SK-N-SH (cell line): Measurements from ENCODE around the gene LRRC8C. TPM values are rescaled to one million over a fixed set of nuclear protein-coding genes. Genes with fewer than 3 reads are reported as not detected.

Experiments
- CTCF ChIA-PET: fragments of 300-600, 350-600 bp; formaldehyde crosslinking; extraction: SDS; loops from one replicate; lab custom pipeline; 2021; lab: Yijun Ruan, JAX
- POLR2A ChIA-PET: fragments of 350-600 bp; sonication (Branson Sonifier 250); formaldehyde crosslinking; extraction: SDS; loops from one replicate; lab custom pipeline; 2020; ENCODE audit warnings: antibody characterized with exemption, inconsistent platforms; lab: Yijun Ruan, JAX
- DNase-seq: peaks from one replicate; pipeline ENCODE4 v3.0.0; 2012
- H2AFZ ChIP-seq: fragments of 200-600 bp; sonication (generic); 2 replicates; pipeline ENCODE4 v1.8.1; 2016; ENCODE audit warnings: antibody characterized with exemption, mild to moderate bottlenecking, low read depth
- H3F3A ChIP-seq: fragments of 200-600 bp; sonication (generic); replicated peaks from 2 replicates; pipeline ENCODE3; 2016; ENCODE audit warnings: antibody characterized with exemption, mild to moderate bottlenecking; ENCODE audit not compliant: insufficient read depth
- H3K27ac ChIP-seq, 2 experiments: fragments of 200-500 bp in 1 of 2; fragments of 200-600 bp in 1 of 2; sonication (Bioruptor generic) in 1 of 2; sonication (generic), shearing (Covaris generic) in 1 of 2; 2 replicates each; pipeline versions ENCODE4 v1.5.1 to v1.6.1; 2014 to 2016; ENCODE audit warnings: low read depth in 2 of 2, inconsistent platforms in 1 of 2, low read length in 1 of 2, mild to moderate bottlenecking in 1 of 2, mixed read lengths in 1 of 2
- H3K27me3 ChIP-seq: fragments of 200-600 bp; sonication (generic), shearing (Covaris generic); 2 replicates; pipeline ENCODE4 v1.6.1; 2016; ENCODE audit warnings: mixed run types; ENCODE audit not compliant: insufficient read depth
- H3K36me3 ChIP-seq, 2 experiments: fragments of 200-500 bp in 1 of 2; fragments of 200-600 bp in 1 of 2; sonication (Bioruptor generic) in 1 of 2; sonication (generic) in 1 of 2; replicated peaks in 1 of 2; 2 replicates each; pipeline versions ENCODE3 to v1.5.1; 2014 to 2016; ENCODE audit warnings: low read length in 1 of 2, mild to moderate bottlenecking in 1 of 2; ENCODE audit not compliant: insufficient read depth in 2 of 2, control insufficient read depth in 1 of 2
- H3K4me1 ChIP-seq, 2 experiments: fragments of 200-500 bp in 1 of 2; fragments of 200-600 bp in 1 of 2; sonication (Bioruptor generic) in 1 of 2; sonication (generic), shearing (Covaris generic) in 1 of 2; 2 replicates each; pipeline versions ENCODE4 v1.5.1 to v1.6.1; 2014 to 2016; ENCODE audit warnings: low read depth in 1 of 2, low read length in 1 of 2, mixed run types in 1 of 2; ENCODE audit not compliant: insufficient read depth in 2 of 2, control insufficient read depth in 1 of 2
- H3K4me2 ChIP-seq: fragments of 200-600 bp; sonication (generic), shearing (Covaris generic); 2 replicates; pipeline ENCODE4 v1.6.1; 2017; ENCODE audit warnings: mixed run types
- H3K4me3 ChIP-seq, 2 experiments: fragments of 200-500 bp in 1 of 2; fragments of 200-600 bp in 1 of 2; sonication (Bioruptor generic) in 1 of 2; sonication (generic), shearing (Covaris generic) in 1 of 2; 2 replicates each; pipeline versions ENCODE4 v1.5.1 to v1.8.1; 2014 to 2016; ENCODE audit warnings: low read depth in 2 of 2, inconsistent platforms in 1 of 2, low read length in 1 of 2, mild to moderate bottlenecking in 1 of 2, mixed read lengths in 1 of 2, moderate library complexity in 1 of 2
- H3K79me2 ChIP-seq: fragments of 200-600 bp; sonication (generic); 2 replicates; pipeline ENCODE4 v1.8.1; 2017; ENCODE audit warnings: mild to moderate bottlenecking; ENCODE audit not compliant: insufficient read depth
- H3K9ac ChIP-seq: fragments of 200-600 bp; sonication (generic); 2 replicates; pipeline ENCODE4 v1.6.1; 2017; ENCODE audit warnings: mixed run types
- H3K9me2 ChIP-seq: fragments of 200-600 bp; sonication (generic); 2 replicates; pipeline ENCODE4 v1.6.1; 2017; ENCODE audit warnings: mixed run types
- H3K9me3 ChIP-seq: fragments of 200-600 bp; sonication (generic); 2 replicates; pipeline ENCODE4 v1.6.1; 2017; ENCODE audit warnings: mixed run types, mild to moderate bottlenecking, moderate library complexity
- H4K20me1 ChIP-seq: fragments of 200-600 bp; sonication (generic); 2 replicates; pipeline ENCODE4 v1.6.1; 2017; ENCODE audit warnings: mild to moderate bottlenecking, mixed run types; ENCODE audit not compliant: insufficient read depth
- CHD2 ChIP-seq: fragments of 150-350 bp; IDR thresholded peaks from 2 replicates; pipeline ENCODE4 v1.6.1; 2018; ENCODE audit warnings: low read length; ENCODE audit not compliant: partially characterized antibody
- ELF1 ChIP-seq: IDR thresholded peaks from 2 replicates; pipeline ENCODE4 v1.4.0; 2012
- EZH2phosphoT487 ChIP-seq: fragments of 200-600 bp; sonication (generic); IDR thresholded peaks from 2 replicates; pipeline ENCODE4 v1.6.1; 2017; ENCODE audit warnings: low read depth, mixed run types, mild to moderate bottlenecking, antibody characterized with exemption, moderate library complexity, borderline replicate concordance
- GABPA ChIP-seq: IDR thresholded peaks from 2 replicates; pipeline ENCODE4 v1.4.0; 2012; ENCODE audit warnings: low read depth, mild to moderate bottlenecking
- JUND ChIP-seq: IDR thresholded peaks from 2 replicates; pipeline ENCODE4 v1.4.0; 2012
- MXI1 ChIP-seq: IDR thresholded peaks from 2 replicates; pipeline ENCODE4 v1.6.1; 2012; ENCODE audit warnings: mild to moderate bottlenecking, low read depth, low read length, improper control_type of control experiment
- RCOR1 ChIP-seq: fragments of 150-350 bp; IDR thresholded peaks from 2 replicates; pipeline ENCODE4 v1.6.1; 2017; ENCODE audit warnings: antibody characterized with exemption, low read length
- RFX5 ChIP-seq: IDR thresholded peaks from 2 replicates; pipeline ENCODE4 v1.6.1; 2012; ENCODE audit warnings: mild to moderate bottlenecking, improper control_type of control experiment, low read length
- SMC3 ChIP-seq: IDR thresholded peaks from 2 replicates; pipeline ENCODE4 v1.6.1; 2012; ENCODE audit warnings: low read depth, low read length, improper control_type of control experiment
- TAF1 ChIP-seq: IDR thresholded peaks from 2 replicates; pipeline ENCODE4 v1.6.1; 2012; ENCODE audit warnings: low read depth, mild to moderate bottlenecking, low read length, moderate library complexity, borderline replicate concordance
- TCF12 ChIP-seq: IDR thresholded peaks from 2 replicates; pipeline ENCODE4 v1.4.0; 2012
- TEAD4 ChIP-seq: IDR thresholded peaks from 2 replicates; pipeline ENCODE4 v1.4.0; 2012; ENCODE audit warnings: mild to moderate bottlenecking, borderline replicate concordance; ENCODE audit not compliant: insufficient read depth
- YY1 ChIP-seq: IDR thresholded peaks from 2 replicates; pipeline ENCODE4 v1.4.0; 2012; ENCODE audit warnings: low read depth, mild to moderate bottlenecking
- WGBS: methylation state at CpG from one replicate; pipeline ENCODE4 v1.1.6; 2017; ENCODE audit warnings: low lambda C conversion rate; 5-methylcytosine and 5-hydroxymethylcytosine counted together
- polyA plus RNA-seq, 3 experiments: library from polyadenylated mRNA; depleted of rRNA; stranded (reverse); fragments of >200 nt; gene quantifications; 2 replicates each; pipeline ENCODE4 v1.2.3, GENCODE V29; 2012
- TF ChIP-seq, protein P1 (sequence below): IDR thresholded peaks from 2 replicates; pipeline ENCODE4 v1.4.0; 2012; ENCODE audit warnings: low read depth, borderline replicate concordance
- TF ChIP-seq, protein P2 (sequence below): fragments of 200-600 bp; sonication (generic); IDR thresholded peaks from 2 replicates; pipeline ENCODE4 v1.6.1; 2017; ENCODE audit warnings: antibody characterized with exemption, mild to moderate bottlenecking, moderate library complexity
- TF ChIP-seq, protein P3 (sequence below): IDR thresholded peaks from 2 replicates; pipeline ENCODE4 v1.6.1; 2012; ENCODE audit warnings: mild to moderate bottlenecking, low read depth, low read length, moderate library complexity

The LRRC8C gene
- polyA plus RNA-seq, 1 of the 3 experiments (the other 2 are of a cell fraction): 4.2 TPM

DNA sequence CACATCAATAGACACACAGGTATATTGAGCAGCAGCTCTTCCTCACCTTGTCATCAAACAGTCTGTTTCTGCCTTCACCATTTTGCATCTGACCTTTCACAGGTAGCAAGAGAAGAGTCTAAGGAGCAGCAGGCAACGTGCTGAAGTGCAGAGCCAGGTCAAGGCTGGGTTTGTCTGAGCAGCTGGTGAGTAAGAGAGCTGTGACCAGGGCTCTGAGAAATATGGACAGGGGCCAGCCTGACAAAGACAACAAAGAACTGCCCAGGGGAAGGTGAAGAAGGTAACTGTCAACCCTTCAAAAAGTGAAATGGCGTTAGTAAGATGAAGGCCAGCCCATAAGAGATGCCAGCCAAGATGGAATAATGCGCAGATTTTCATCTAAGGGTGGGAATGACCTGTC is 129.0 kb downstream of the LRRC8C start:
- no peaks in the 10 kb centered on the region for H3K36me3 ChIP-seq
- no peaks in the 10 kb centered on the region for H4K20me1 ChIP-seq
- H2AFZ ChIP-seq: no peak overlapping the region
- no peak for DNase-seq
- H3K79me2 ChIP-seq: no peaks in the 10 kb centered on the region
- no peaks in the 10 kb centered on the region for H3K9me2 ChIP-seq
- POLR2A ChIA-PET: interaction anchor here (1.0 to 2.4 kb wide), 4 partner anchors 60 to 138 kb away, joined by 3 to 20 read pairs (median 4); partner anchors contain the start of gene LRRC8C
- H3K27ac ChIP-seq: no peak overlapping the region
- no peak overlapping the region for H3K9ac ChIP-seq
- H3K9me3 ChIP-seq: no peaks in the 10 kb centered on the region
- CTCF ChIA-PET: interaction anchor here (0.6 to 16.7 kb wide), 28 partner anchors 9 to 276 kb away, joined by 3 to 265 read pairs (median 8); partner anchors contain the start of gene LRRC8C
- H3K4me1 ChIP-seq: peaks cover 12 to 33% of the 10 kb centered on the region in 2 experiments; a peak in 3 of 4 replicates
- 89% methylated on average over 3 of the region's 3 CpGs for WGBS
- H3K27me3 ChIP-seq: no peaks in the 10 kb centered on the region
- no peak overlapping the region for H3K4me3 ChIP-seq
- H3F3A ChIP-seq: no peaks in the 10 kb centered on the region
- no peak overlapping the region for H3K4me2 ChIP-seq
- TF ChIP-seq YY1 (no peak), TCF12 (no peak), RCOR1 (no peak), GABPA (no peak), CHD2 (no peak), RFX5 (no peak), MXI1 (no peak), ELF1 (no peak), JUND (no peak), SMC3 (no peak), TEAD4 (no peak), TAF1 (no peak), EZH2phosphoT487 (no peak)
- TF ChIP-seq, protein P1, sequence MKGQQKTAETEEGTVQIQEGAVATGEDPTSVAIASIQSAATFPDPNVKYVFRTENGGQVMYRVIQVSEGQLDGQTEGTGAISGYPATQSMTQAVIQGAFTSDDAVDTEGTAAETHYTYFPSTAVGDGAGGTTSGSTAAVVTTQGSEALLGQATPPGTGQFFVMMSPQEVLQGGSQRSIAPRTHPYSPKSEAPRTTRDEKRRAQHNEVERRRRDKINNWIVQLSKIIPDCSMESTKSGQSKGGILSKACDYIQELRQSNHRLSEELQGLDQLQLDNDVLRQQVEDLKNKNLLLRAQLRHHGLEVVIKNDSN: no peak
- TF ChIP-seq, protein P2, sequence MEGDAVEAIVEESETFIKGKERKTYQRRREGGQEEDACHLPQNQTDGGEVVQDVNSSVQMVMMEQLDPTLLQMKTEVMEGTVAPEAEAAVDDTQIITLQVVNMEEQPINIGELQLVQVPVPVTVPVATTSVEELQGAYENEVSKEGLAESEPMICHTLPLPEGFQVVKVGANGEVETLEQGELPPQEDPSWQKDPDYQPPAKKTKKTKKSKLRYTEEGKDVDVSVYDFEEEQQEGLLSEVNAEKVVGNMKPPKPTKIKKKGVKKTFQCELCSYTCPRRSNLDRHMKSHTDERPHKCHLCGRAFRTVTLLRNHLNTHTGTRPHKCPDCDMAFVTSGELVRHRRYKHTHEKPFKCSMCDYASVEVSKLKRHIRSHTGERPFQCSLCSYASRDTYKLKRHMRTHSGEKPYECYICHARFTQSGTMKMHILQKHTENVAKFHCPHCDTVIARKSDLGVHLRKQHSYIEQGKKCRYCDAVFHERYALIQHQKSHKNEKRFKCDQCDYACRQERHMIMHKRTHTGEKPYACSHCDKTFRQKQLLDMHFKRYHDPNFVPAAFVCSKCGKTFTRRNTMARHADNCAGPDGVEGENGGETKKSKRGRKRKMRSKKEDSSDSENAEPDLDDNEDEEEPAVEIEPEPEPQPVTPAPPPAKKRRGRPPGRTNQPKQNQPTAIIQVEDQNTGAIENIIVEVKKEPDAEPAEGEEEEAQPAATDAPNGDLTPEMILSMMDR: no peak
- TF ChIP-seq, protein P3, sequence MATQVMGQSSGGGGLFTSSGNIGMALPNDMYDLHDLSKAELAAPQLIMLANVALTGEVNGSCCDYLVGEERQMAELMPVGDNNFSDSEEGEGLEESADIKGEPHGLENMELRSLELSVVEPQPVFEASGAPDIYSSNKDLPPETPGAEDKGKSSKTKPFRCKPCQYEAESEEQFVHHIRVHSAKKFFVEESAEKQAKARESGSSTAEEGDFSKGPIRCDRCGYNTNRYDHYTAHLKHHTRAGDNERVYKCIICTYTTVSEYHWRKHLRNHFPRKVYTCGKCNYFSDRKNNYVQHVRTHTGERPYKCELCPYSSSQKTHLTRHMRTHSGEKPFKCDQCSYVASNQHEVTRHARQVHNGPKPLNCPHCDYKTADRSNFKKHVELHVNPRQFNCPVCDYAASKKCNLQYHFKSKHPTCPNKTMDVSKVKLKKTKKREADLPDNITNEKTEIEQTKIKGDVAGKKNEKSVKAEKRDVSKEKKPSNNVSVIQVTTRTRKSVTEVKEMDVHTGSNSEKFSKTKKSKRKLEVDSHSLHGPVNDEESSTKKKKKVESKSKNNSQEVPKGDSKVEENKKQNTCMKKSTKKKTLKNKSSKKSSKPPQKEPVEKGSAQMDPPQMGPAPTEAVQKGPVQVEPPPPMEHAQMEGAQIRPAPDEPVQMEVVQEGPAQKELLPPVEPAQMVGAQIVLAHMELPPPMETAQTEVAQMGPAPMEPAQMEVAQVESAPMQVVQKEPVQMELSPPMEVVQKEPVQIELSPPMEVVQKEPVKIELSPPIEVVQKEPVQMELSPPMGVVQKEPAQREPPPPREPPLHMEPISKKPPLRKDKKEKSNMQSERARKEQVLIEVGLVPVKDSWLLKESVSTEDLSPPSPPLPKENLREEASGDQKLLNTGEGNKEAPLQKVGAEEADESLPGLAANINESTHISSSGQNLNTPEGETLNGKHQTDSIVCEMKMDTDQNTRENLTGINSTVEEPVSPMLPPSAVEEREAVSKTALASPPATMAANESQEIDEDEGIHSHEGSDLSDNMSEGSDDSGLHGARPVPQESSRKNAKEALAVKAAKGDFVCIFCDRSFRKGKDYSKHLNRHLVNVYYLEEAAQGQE: no peak
